Colonic mucosa (tissue), 4 donors: ENCODE measurements around the gene TTLL12. TPM values are rescaled to one million over a fixed set of nuclear protein-coding genes. Genes with fewer than 3 reads are reported as not detected.

ENCODE experiments used
- DNase-seq: peaks from one replicate; pipeline ENCODE4 v3.0.0-alpha.2; 2020
- H3K27ac ChIP-seq: fragments of 200-600 bp; one replicate; pipeline ENCODE4 v1.8.0; 2021
- H3K27me3 ChIP-seq: fragments of 200-600 bp; one replicate; pipeline ENCODE4 v1.8.0; 2021
- H3K36me3 ChIP-seq: fragments of 200-600 bp; one replicate; pipeline ENCODE4 v1.8.0; 2021
- H3K4me1 ChIP-seq: fragments of 200-600 bp; one replicate; pipeline ENCODE4 v1.8.0; 2021; ENCODE audit warnings: mild to moderate bottlenecking
- H3K4me3 ChIP-seq: fragments of 200-600 bp; one replicate; pipeline ENCODE4 v1.8.0; 2021
- H3K9ac ChIP-seq, 2 donors: one replicate each; pipeline ENCODE4 v1.7.0; 2013; ENCODE audit warnings: control low read depth in 2 of 2, low read depth in 2 of 2, low read length in 2 of 2
- H3K9me3 ChIP-seq: fragments of 200-600 bp; one replicate; pipeline ENCODE4 v1.8.0; 2021
- intact Hi-C: fragments of 100-400 bp; cut with DNase I; formaldehyde crosslinking; loops from one replicate; pipeline ENCODE4 v1.14.1; 2022
- total RNA-seq, 2 donors: library from RNA; stranded (reverse); fragmentation: NEBNext Ultra II Directional in 1 of 2; extraction: Animal tissue kit (Norgen Biotek cat#: 25700) in 1 of 2; gene quantifications; one replicate each; pipeline ENCODE4 v1.2.1, GENCODE V29; 2021
- TF ChIP-seq, protein P1 (sequence below): fragments of 200-600 bp; IDR thresholded peaks from one replicate; pipeline ENCODE4 v1.8.0; 2022; ENCODE audit warnings: antibody characterized with exemption, mild to moderate bottlenecking
- donor health status: healthy.
- donor health status: DM: no; HTN: no; CAD: no.
- donor health status: DM: no; HTN: no; CAD: no.

The TTLL12 gene
- total RNA-seq, 2 donors from 2014 or later, result 89.3 to 147 TPM

DNA sequence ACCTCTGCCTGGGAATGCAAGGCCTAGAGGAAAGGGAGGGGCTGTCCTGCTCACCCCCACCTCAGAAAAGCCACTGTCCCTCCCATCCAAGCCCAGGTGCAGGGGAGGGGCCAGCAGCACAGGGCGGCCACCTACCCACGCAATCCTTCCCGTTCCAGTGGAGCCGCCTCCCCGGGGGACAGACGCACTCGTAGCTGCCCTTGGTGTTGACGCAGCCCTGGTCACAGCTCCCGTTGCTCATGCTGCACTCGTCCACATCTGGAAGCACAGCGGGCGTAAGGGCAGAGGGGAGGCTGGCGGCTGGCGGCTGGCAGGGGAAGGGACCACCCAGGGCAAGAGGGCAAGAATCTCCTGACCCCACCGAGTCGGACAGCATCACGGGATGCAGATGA is 40.3 kb upstream of the TTLL12 start:
- DNase-seq, result no peak
- intact Hi-C loops, result no loop called here
- Histone ChIP-seq H3K27me3 (no peaks in the 10 kb centered on the region), H3K9ac (no peak overlapping the region), H3K36me3 (no peaks in the 10 kb centered on the region), H3K4me3 (no peak overlapping the region), H3K27ac (no peak overlapping the region), H3K4me1 (no peaks in the 10 kb centered on the region), H3K9me3 (no peaks in the 10 kb centered on the region)
- TF ChIP-seq, protein P1, sequence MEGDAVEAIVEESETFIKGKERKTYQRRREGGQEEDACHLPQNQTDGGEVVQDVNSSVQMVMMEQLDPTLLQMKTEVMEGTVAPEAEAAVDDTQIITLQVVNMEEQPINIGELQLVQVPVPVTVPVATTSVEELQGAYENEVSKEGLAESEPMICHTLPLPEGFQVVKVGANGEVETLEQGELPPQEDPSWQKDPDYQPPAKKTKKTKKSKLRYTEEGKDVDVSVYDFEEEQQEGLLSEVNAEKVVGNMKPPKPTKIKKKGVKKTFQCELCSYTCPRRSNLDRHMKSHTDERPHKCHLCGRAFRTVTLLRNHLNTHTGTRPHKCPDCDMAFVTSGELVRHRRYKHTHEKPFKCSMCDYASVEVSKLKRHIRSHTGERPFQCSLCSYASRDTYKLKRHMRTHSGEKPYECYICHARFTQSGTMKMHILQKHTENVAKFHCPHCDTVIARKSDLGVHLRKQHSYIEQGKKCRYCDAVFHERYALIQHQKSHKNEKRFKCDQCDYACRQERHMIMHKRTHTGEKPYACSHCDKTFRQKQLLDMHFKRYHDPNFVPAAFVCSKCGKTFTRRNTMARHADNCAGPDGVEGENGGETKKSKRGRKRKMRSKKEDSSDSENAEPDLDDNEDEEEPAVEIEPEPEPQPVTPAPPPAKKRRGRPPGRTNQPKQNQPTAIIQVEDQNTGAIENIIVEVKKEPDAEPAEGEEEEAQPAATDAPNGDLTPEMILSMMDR, result no peak

DNA sequence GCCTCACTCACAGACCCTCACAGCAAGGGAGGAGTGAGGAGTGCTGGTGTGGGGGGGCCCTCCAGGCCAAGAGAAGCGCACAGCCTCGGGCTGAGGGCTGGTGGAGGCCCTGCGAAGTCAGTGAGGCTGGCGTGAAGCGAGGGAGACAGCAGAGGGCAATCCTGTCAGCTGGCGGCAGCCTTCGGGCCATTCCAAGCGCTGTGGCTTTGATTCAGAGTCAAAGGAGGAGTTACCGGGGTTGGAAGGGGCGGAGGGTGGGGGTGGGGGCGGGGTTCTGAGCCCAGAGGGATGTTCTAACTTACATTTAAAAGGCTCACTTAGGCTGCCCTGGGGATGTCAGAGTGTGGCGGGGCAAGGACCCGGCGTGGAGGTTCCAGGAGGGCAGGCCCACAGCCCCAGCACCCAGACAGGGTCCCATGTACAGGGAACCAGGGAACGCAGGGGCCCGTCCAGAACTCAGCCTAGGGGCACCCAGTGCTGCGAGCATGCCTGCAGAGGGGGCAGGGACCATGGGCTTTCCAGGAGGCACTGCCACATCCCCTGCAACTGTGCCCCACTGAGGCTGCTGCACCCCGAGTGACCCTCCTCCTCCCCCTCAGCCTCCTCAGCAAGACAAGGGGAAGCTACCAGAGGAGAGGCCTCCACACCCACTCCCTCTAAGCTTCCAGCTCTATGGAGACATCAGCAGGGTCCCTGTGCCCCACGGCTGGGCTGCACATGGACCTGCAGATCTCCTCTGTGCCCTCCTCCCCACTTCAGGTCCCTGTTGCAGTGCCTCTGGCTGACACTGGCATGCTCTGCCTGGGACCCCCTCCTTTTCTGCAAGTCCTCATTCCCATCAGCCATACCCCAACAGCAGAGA is 39.7 kb upstream of the TTLL12 start:
- Histone ChIP-seq H3K9me3 (no peaks in the 10 kb centered on the region), H3K4me1 (no peaks in the 10 kb centered on the region), H3K36me3 (no peaks in the 10 kb centered on the region), H3K4me3 (no peak overlapping the region), H3K27ac (no peak overlapping the region), H3K9ac (no peak overlapping the region), H3K27me3 (no peaks in the 10 kb centered on the region)
- TF ChIP-seq, protein P1, result no peak
- intact Hi-C loops, result no loop called here
- no peak for DNase-seq

DNA sequence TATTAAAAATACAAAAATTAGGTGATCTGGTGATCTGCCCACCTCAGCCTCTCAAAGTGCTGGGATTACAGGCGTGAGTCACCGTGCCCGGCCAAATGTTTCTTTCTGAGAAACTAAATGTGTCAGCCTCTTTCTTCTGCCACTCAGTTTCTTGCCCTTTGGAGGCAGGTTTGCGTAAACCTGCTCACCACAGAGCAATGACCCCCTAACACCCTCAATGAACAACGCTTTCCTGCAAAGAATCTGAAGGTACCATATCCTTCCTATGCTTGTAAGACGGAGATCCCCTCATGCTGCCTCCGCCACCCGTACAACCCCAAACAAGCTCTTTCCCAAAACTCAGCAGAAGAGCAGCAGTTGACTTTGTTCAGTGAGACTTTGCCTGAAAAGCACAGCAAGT is 38.7 kb upstream of the TTLL12 start:
- DNase-seq, result no peak
- Histone ChIP-seq H3K9ac (no peak overlapping the region), H3K27ac (no peak overlapping the region), H3K9me3 (no peaks in the 10 kb centered on the region), H3K27me3 (no peaks in the 10 kb centered on the region), H3K4me1 (no peaks in the 10 kb centered on the region), H3K36me3 (no peaks in the 10 kb centered on the region), H3K4me3 (no peak overlapping the region)
- intact Hi-C loops, result no loop called here
- TF ChIP-seq, protein P1, result no peak

DNA sequence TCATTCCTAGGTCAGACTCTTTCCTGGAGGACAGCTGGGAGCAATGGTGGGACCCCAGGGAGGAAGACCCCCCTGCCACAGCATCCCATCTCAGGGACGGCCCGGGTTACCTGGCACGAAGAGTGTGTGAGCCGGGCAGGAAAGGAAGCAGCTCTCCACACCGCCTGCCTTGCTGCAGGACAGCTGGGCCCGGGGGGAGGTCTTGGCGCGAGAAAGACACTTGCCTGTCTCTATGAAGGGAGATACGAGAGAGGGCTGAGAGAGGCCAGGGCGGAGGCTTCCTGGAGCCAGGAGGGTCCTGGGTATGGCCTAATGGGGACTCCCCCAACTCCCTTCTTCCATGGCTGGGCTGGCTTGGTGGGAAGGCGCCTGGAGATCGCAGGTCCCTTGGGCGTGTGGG is 36.1 kb upstream of the TTLL12 start:
- H3K36me3 ChIP-seq, result no peaks in the 10 kb centered on the region
- H3K27ac ChIP-seq, result no peak overlapping the region
- H3K9ac ChIP-seq, result no peak overlapping the region
- H3K4me3 ChIP-seq, result no peak overlapping the region
- DNase-seq, result no peak
- no peaks in the 10 kb centered on the region for H3K27me3 ChIP-seq
- intact Hi-C loops, result no loop called here
- TF ChIP-seq, protein P1, result no peak
- no peaks in the 10 kb centered on the region for H3K4me1 ChIP-seq
- H3K9me3 ChIP-seq, result no peaks in the 10 kb centered on the region

DNA sequence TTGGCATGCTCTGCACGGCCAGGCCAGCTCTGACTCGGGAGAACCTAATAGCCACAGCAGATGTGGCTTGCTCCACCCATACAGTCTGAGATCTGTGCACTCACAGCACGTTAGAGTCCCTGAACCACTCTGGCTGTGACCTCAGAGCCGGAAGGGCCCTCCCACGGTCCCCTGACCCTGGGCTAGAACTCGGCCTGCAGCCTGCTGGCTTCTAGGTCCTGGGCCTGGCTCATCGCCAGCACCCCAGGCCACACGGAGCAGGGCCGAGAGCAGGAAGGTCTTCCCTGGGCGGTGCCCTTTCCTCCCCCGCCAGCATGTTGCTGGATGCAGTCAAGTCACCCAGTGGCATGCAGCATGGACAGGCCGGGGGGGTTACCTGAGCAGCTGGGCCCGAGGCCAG is 35.3 kb upstream of the TTLL12 start:
- H3K27ac ChIP-seq, result no peak overlapping the region
- TF ChIP-seq, protein P1, result no peak
- H3K4me3 ChIP-seq, result no peak overlapping the region
- H3K9ac ChIP-seq, result no peak overlapping the region
- no peaks in the 10 kb centered on the region for H3K27me3 ChIP-seq
- no peak for DNase-seq
- intact Hi-C loops, result no loop called here
- H3K9me3 ChIP-seq, result no peaks in the 10 kb centered on the region
- no peaks in the 10 kb centered on the region for H3K36me3 ChIP-seq
- no peaks in the 10 kb centered on the region for H3K4me1 ChIP-seq
